HG02759 (cell line): Measurements from ENCODE around the gene RBFOX2.

Experiments
- ATAC-seq: cut with Tn5 transposase; IDR thresholded peaks from one replicate; pipeline ENCODE4 v1.9.1; 2021; ENCODE audit warnings: mild to moderate bottlenecking, moderate library complexity; ENCODE audit not compliant: unreplicated experiment

Gene RBFOX2

GRCh38 chr22:35978889-35979288 is 49.7 kb downstream of the RBFOX2 start:
- ATAC-seq = no peak

- no peak for ATAC-seq
Observed at GRCh38 chr22:35978201-35978600, 50.4 kb downstream of the RBFOX2 start.

- no peak for ATAC-seq
Observed at GRCh38 chr22:35977136-35977535, 51.5 kb downstream of the RBFOX2 start.

- ATAC-seq = no peak
Observed at GRCh38 chr22:35973388-35973787, 55.2 kb downstream of the RBFOX2 start.

GRCh38 chr22:35972559-35972958 is 56.1 kb downstream of the RBFOX2 start:
- ATAC-seq = no peak

GRCh38 chr22:35971456-35972119 is 57.0 kb downstream of the RBFOX2 start:
- ATAC-seq = no peak

- ATAC-seq = no peak
Observed at GRCh38 chr22:35970616-35971455, 57.8 kb downstream of the RBFOX2 start.

- no peak for ATAC-seq
Observed at GRCh38 chr22:35967046-35967397, 61.6 kb downstream of the RBFOX2 start.

GRCh38 chr22:35966314-35967045 is 62.1 kb downstream of the RBFOX2 start:
- no peak for ATAC-seq

- ATAC-seq = no peak
Observed at GRCh38 chr22:35963237-35963810, 65.3 kb downstream of the RBFOX2 start.

GRCh38 chr22:35961480-35962295 is 66.9 kb downstream of the RBFOX2 start:
- no peak for ATAC-seq

- ATAC-seq = no peak
Observed at GRCh38 chr22:35960854-35961253, 67.8 kb downstream of the RBFOX2 start.

GRCh38 chr22:35959121-35959800 is 69.4 kb downstream of the RBFOX2 start:
- ATAC-seq = no peak

- no peak for ATAC-seq
Observed at GRCh38 chr22:35958334-35958733, 70.3 kb downstream of the RBFOX2 start.

- no peak for ATAC-seq
Observed at GRCh38 chr22:35957589-35957988, 71.0 kb downstream of the RBFOX2 start.

- no peak for ATAC-seq
Observed at GRCh38 chr22:35956850-35957249, 71.8 kb downstream of the RBFOX2 start.

- ATAC-seq = no peak
Observed at GRCh38 chr22:35955546-35955945, 73.1 kb downstream of the RBFOX2 start.

- ATAC-seq = no peak
Observed at GRCh38 chr22:35952576-35952975, 76.0 kb downstream of the RBFOX2 start.

GRCh38 chr22:35950262-35950661 is 78.4 kb downstream of the RBFOX2 start:
- ATAC-seq = no peak

GRCh38 chr22:35949243-35949642 is 79.4 kb downstream of the RBFOX2 start:
- ATAC-seq = no peak
